ENCODE data around the gene IFI6.
"Not testable (repeated sequence)": the region's sequence is repeated elsewhere in the genome, so short reads cannot be mapped to it uniquely, and the experiment has no call there.

GRCh38 chr1:27681580-27681979, 9.6 kb upstream of the IFI6 start:
- TF ChIP-seq CTCF (optimal IDR thresholded peaks at IDR 0.05 in 1 of 3, IDR thresholded peaks at IDR 0.05 in 1 of 3, conservative IDR thresholded peaks at IDR 0.05 in 1 of 3; ENCODE audit: extremely low read depth in 1 of 3, insufficient read depth in 2 of 3, low read length in 3 of 3); EZH2 (IDR thresholded peaks at IDR 0.05; ENCODE audit: low read length): not testable (repeated sequence)
